NCI-H2081 treated with DMSO at 0.1 percent for 48 hours (cell line): ENCODE results near the gene UROS.

Experiments
- DNase-seq: peaks from one replicate; lab custom pipeline; 2025; lab: John Stamatoyannopoulos, UW

The UROS gene

GRCh38 chr10:125828311-125828710 is 5.3 kb upstream of the UROS start:
- no peak for DNase-seq

GRCh38 chr10:125827133-125827532 is 4.1 kb upstream of the UROS start:
- no peak for DNase-seq

- no peak for DNase-seq
These were observed 1.7 kb upstream of the UROS start for GRCh38 chr10:125824736-125825135.

GRCh38 chr10:125823663-125824251 is 699 bp upstream of the UROS start:
- DNase-seq = no peak

GRCh38 chr10:125820701-125821100 is 2.4 kb downstream of the UROS start:
- DNase-seq = no peak

GRCh38 chr10:125817337-125817946 is 5.6 kb downstream of the UROS start:
- DNase-seq = no peak

- no peak for DNase-seq
These were observed 6.5 kb downstream of the UROS start for GRCh38 chr10:125816548-125816947.

GRCh38 chr10:125815764-125816163 is 7.3 kb downstream of the UROS start:
- no peak for DNase-seq

- DNase-seq = no peak
These were observed 10.8 kb downstream of the UROS start for GRCh38 chr10:125812128-125812750.

- no peak for DNase-seq
These were observed 11.8 kb downstream of the UROS start for GRCh38 chr10:125811251-125811650.

- DNase-seq = no peak
These were observed 15.0 kb downstream of the UROS start for GRCh38 chr10:125808047-125808446.

GRCh38 chr10:125802739-125803138 is 20.3 kb downstream of the UROS start:
- no peak for DNase-seq

- no peak for DNase-seq
These were observed 20.9 kb downstream of the UROS start for GRCh38 chr10:125802131-125802530.

- DNase-seq = no peak
These were observed 21.5 kb downstream of the UROS start for GRCh38 chr10:125801574-125801973.

- no peak for DNase-seq
These were observed 23.4 kb downstream of the UROS start for GRCh38 chr10:125799451-125800182.

- DNase-seq = no peak
These were observed 24.9 kb downstream of the UROS start for GRCh38 chr10:125797994-125798662.

GRCh38 chr10:125797424-125797823 is 25.6 kb downstream of the UROS start:
- DNase-seq = no peak

- no peak for DNase-seq
These were observed 27.3 kb downstream of the UROS start for GRCh38 chr10:125795637-125796190.

- DNase-seq = no peak
These were observed 27.9 kb downstream of the UROS start for GRCh38 chr10:125795128-125795527.

GRCh38 chr10:125792342-125793300 is 30.4 kb downstream of the UROS start:
- no peak for DNase-seq
